IPS DF 6.9 (cell line): ENCODE data around the gene STPG2.

ENCODE experiments used
- DNase-seq: peaks from one replicate; pipeline ENCODE4 v3.0.0-alpha.2; 2013; ENCODE audit warnings: low read depth, low spot score
- H3K27ac ChIP-seq: one replicate; pipeline ENCODE4 v1.5.1; 2013; ENCODE audit warnings: low read length, control low read depth
- H3K27me3 ChIP-seq: 2 replicates; pipeline ENCODE4 v1.6.1; 2013; ENCODE audit warnings: mild to moderate bottlenecking, low read length; ENCODE audit not compliant: control insufficient read depth, insufficient read depth
- H3K36me3 ChIP-seq: 2 replicates; pipeline ENCODE4 v1.6.1; 2013; ENCODE audit warnings: low read length; ENCODE audit not compliant: control insufficient read depth, insufficient read depth
- H3K4me1 ChIP-seq: 2 replicates; pipeline ENCODE4 v1.6.1; 2013; ENCODE audit warnings: low read length; ENCODE audit not compliant: control insufficient read depth, insufficient read depth
- H3K4me3 ChIP-seq: 2 replicates; pipeline ENCODE4 v1.5.1; 2013; ENCODE audit warnings: mild to moderate bottlenecking, low read length
- H3K9me3 ChIP-seq: 2 replicates; pipeline ENCODE4 v1.6.1; 2013; ENCODE audit warnings: low read length, inconsistent platforms; ENCODE audit not compliant: control insufficient read depth, insufficient read depth
- WGBS: extraction: QIAGEN DNeasy Blood & Tissue Kit; methylation state at CpG from one replicate; pipeline ENCODE4 v1.1.7; 2013; ENCODE audit warnings: mixed read lengths, missing lambda C conversion rate; ENCODE audit not compliant: insufficient read length, insufficient coverage; 5-methylcytosine and 5-hydroxymethylcytosine counted together

STPG2 gene

DNA sequence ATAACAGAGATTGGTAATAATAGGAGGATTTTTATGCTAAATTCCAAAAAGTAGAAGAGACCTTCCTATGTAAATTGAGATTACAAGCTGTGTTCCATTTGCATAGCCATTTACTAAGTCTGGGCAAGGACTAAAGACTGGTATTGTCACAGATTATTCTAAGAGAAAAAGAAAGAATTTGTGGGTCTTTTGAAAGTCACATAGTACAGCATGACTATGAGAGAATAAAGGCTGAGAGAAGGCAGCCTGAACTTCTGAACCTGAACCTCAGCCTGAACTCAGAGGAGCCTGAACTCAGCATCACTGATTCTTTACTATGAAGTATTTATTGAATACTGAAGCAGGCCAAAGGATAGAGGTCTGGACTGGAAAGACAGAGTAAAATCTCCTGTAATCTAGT lies 297.5 kb downstream of the STPG2 start:
- DNase-seq = peak; percentile 9
- H3K9me3 ChIP-seq = no peaks in the 10 kb centered on the region

DNA sequence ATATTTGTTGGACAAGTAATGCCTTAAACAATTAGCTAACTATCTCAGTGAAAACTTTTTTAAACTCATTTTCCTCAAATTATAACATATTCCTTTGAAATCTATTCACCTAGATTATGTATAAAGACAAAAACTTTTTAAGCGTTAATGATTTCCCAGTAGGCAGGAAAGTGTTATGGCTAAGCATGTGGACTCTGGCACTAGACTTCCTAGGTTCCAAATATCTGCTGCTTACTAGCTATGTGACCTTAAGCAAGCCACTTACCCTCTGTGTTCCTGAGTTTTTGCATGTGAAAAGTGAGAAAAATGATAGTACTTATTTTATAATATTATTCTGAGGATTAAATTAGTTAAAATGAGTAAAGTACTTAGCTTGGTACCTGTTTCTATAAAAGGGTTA lies 301.8 kb downstream of the STPG2 start:
- no CpG with 5 or more reads among the region's 1 CpG for whole genome bisulfite sequencing
- Histone ChIP-seq H3K9me3 (no peaks in the 10 kb centered on the region), H3K4me1 (no peaks in the 10 kb centered on the region), H3K4me3 (no peak overlapping the region), H3K36me3 (no peaks in the 10 kb centered on the region), H3K27me3 (no peaks in the 10 kb centered on the region), H3K27ac (no peak overlapping the region)
- no peak for DNase-seq

More for the DNA sequence above, 297.5 kb downstream of the STPG2 start:
- Histone ChIP-seq H3K4me3 (no peak overlapping the region), H3K36me3 (no peaks in the 10 kb centered on the region), H3K4me1 (no peaks in the 10 kb centered on the region), H3K27ac (no peak overlapping the region), H3K27me3 (no peaks in the 10 kb centered on the region)

DNA sequence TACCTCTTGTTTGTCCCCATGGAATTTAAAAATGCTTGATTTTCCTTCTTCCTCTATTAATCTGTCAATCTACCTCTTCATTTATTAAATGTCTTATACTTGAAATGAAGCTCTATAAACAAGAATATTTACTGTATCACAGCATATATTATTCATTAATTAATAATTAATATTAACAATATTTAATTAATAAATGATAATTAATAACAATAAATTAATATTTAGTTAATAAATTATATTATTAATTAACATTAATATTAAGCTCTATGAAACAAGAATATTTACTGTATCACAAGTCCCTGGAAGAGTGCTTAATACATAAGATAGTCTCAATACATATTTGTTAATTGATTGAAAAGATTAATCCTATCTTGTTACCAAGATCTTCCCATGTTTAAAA lies 306.6 kb downstream of the STPG2 start:
- Histone ChIP-seq H3K4me1 (no peaks in the 10 kb centered on the region), H3K27ac (no peak overlapping the region)

DNA sequence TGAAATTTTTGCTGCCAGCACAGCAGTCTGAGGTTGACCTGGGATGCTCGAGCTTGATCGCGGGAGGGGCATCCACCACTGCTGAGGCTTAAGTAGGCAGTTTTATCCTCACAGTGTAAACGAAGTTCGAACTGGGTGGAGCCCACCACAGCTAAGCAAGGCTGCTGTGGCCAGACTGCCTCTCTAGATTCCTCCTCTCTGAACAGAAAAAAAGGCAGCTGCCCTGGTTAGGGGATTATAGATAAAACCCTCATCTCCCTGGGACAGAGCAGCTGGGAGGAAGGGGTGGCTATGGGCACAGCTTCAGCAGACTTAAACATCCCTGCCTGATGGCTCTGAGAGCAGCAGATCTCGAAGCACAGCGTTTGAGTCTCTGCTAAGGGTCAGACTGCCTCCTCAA lies 314.6 kb downstream of the STPG2 start:
- Histone ChIP-seq H3K4me3 (no peak overlapping the region), H3K27me3 (no peaks in the 10 kb centered on the region), H3K9me3 (no peaks in the 10 kb centered on the region), H3K4me1 (no peaks in the 10 kb centered on the region), H3K27ac (no peak overlapping the region), H3K36me3 (no peaks in the 10 kb centered on the region)
- no CpG with 5 or more reads among the region's 7 CpGs for WGBS
- DNase-seq = no peak

More for the DNA sequence above, 306.6 kb downstream of the STPG2 start:
- no peaks in the 10 kb centered on the region for H3K27me3 ChIP-seq
- no peak overlapping the region for H3K4me3 ChIP-seq
- DNase-seq = no peak
- no peaks in the 10 kb centered on the region for H3K36me3 ChIP-seq
- H3K9me3 ChIP-seq = no peaks in the 10 kb centered on the region

DNA sequence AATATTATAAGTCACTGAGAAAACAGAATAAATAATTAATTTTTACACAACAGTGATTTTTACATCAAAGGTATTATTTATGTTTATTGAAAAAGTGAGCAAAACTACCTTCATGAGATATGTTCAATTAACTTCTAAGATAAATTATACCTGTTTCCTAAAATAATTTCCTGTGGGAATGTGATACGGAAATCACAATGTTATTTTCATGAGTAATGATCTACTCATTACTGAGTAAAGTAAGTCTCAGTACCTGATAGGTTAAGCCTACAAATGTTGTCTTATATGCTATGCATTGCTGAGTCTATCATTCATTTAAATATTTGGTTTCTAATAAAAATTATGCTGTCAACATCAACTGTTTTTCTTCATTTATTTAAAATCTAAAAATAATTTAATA lies 324.0 kb downstream of the STPG2 start:
- whole genome bisulfite sequencing = no CpG with 5 or more reads among the region's 1 CpG
- no peak overlapping the region for H3K27ac ChIP-seq
- no peaks in the 10 kb centered on the region; the same call in 1 of the 2 replicates for H3K36me3 ChIP-seq
- H3K4me3 ChIP-seq = no peak overlapping the region
- no peaks in the 10 kb centered on the region for H3K27me3 ChIP-seq
- no peaks in the 10 kb centered on the region for H3K4me1 ChIP-seq
- no peak for DNase-seq
- no peaks in the 10 kb centered on the region for H3K9me3 ChIP-seq

DNA sequence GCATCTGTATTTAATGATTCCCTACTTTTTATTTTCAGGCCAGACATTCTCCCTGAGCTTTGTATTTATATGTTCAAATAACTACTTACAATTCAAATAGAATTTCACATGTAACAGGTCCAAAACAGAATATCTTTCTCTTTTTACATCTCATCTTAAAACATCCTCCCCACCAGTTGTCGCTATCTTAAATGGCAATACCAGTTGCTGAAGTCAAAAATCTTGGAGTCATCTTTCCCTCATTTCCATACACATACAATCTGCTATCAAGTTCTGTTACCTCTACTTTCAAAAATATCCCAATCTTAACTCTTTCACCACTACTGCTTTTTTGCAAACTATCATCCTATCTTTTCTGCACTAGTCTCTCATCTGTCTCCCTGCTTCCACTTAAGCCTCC lies 330.5 kb downstream of the STPG2 start:
- H3K27ac ChIP-seq = no peak overlapping the region
- DNase-seq = no peak
- no peaks in the 10 kb centered on the region for H3K9me3 ChIP-seq
- no peaks in the 10 kb centered on the region for H3K27me3 ChIP-seq
- WGBS = no CpG with 5 or more reads among the region's 1 CpG
- no peak overlapping the region for H3K4me3 ChIP-seq
- H3K4me1 ChIP-seq = no peaks in the 10 kb centered on the region
- no peaks in the 10 kb centered on the region; the same call in 1 of the 2 replicates for H3K36me3 ChIP-seq

DNA sequence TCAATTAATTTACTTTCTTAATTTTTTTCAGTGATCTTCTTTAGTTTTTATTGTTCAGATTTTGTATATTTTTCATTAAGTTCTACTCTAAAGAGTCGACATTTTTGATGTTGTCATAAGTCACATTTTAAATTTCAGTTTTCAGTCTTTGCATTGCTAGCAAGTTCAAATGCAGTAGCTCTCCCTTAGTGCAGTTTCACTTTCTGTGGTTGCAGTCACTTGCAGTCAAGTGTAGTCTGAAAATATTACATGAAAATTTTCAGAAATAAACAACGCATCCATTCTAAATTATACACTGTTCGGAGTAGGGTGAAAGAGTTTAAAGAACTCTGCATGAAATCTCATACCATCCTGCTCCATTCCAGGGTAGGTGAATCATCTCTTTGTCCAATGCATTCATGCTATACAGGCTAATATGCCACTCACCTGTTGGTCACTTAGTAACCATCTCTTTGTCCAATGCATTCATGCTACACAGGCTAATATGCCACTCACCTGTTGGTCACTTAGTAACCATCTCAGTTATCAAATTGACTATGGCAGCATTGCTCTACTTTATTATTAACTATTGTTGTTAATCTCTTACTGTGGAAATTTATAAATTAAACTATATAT lies 356.9 kb downstream of the STPG2 start:
- no CpG with 5 or more reads among the region's 3 CpGs for WGBS
- H3K4me1 ChIP-seq = no peaks in the 10 kb centered on the region

DNA sequence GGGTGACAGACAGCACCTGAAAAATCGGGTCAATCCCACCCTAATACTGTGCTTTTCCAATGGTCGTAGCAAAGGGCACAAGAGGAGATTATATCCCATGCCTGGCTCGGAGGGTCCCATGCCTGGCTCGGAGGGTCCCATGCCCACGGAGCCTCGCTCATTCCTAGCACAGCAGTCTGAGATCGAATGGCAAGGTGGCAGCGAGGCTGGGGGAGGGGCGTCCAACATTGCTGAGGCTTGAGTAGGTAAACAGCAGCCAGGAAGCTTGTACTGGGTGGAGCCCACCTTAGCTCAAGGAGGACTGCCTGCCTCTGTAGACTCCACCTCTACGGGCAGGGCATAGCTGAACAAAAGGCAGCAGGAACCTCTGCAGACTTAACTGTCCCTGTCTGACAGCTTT lies 365.1 kb downstream of the STPG2 start:
- H3K4me3 ChIP-seq = no peak overlapping the region
- H3K27me3 ChIP-seq = no peaks in the 10 kb centered on the region
- H3K4me1 ChIP-seq = no peaks in the 10 kb centered on the region
- WGBS = no CpG with 5 or more reads among the region's 10 CpGs
- no peak for DNase-seq
- no peak overlapping the region for H3K27ac ChIP-seq
- H3K9me3 ChIP-seq = no peaks in the 10 kb centered on the region
- no peaks in the 10 kb centered on the region for H3K36me3 ChIP-seq

More for the DNA sequence above, 356.9 kb downstream of the STPG2 start:
- Histone ChIP-seq H3K27me3 (no peaks in the 10 kb centered on the region), H3K9me3 (no peaks in the 10 kb centered on the region), H3K27ac (no peak overlapping the region), H3K4me3 (no peak overlapping the region), H3K36me3 (no peaks in the 10 kb centered on the region)
- DNase-seq = no peak

DNA sequence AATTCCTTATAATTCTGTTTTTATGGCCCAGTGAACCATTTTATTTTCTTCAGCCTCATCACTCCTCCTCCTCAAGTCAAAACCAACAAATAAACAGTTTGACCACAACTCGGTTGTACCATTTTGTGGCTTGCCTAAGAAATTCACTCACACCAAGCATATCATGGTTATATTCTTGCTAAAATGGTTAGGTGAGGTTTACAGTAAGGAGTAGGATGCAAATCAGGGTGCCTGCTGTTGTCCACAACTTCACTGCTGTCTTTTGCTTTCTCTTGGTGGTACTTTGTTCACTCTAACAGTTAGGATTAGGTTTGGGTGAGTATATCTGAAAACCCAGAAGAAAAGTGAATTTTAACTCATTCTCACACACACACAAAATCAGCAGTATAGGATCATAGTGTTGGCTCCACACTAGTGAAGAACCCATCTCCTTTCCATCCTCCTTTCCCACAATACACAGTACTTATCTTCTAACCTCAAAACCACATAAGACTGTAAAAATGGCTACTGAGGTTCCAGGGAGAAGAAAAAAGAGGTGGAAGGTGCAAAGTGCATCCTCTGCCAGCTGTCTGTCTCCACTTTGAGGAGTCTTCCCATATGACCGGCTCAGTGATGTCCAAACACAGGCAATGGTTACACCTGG lies 368.8 kb downstream of the STPG2 start:
- Histone ChIP-seq H3K9me3 (no peaks in the 10 kb centered on the region), H3K27me3 (no peaks in the 10 kb centered on the region), H3K4me1 (0 out of 2 replicates have a peak, but pooled peaks cover 1% of the 10 kb centered on the region), H3K36me3 (no peaks in the 10 kb centered on the region), H3K27ac (no peak overlapping the region), H3K4me3 (no peak overlapping the region)
- WGBS = no CpG with 5 or more reads among the region's 2 CpGs
- DNase-seq = no peak

DNA sequence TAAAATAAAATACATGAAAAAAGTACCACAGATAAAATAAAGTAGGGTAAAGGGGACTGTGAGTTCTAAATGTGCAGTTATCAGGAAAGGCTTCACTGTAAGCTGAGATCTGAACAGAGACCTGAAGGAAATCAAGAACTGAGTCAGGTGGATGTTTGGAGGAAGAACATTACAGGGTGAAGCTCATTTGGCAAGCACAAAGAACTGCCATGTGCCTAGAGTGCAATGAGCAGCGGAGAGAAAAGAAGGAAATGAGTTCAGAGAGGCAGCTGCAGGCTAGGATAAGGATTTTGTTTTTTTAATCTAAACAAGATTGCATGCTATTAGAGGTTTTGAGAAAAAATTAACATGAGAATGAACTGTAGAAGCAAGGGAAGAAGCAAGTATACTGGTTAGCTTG lies 373.1 kb downstream of the STPG2 start:
- Histone ChIP-seq H3K4me1 (0 out of 2 replicates have a peak, but pooled peaks cover 1% of the 10 kb centered on the region), H3K4me3 (no peak overlapping the region), H3K36me3 (no peaks in the 10 kb centered on the region), H3K9me3 (no peaks in the 10 kb centered on the region), H3K27me3 (no peaks in the 10 kb centered on the region), H3K27ac (no peak overlapping the region)
- no CpG with 5 or more reads among the region's 1 CpG for WGBS
- DNase-seq = no peak

DNA sequence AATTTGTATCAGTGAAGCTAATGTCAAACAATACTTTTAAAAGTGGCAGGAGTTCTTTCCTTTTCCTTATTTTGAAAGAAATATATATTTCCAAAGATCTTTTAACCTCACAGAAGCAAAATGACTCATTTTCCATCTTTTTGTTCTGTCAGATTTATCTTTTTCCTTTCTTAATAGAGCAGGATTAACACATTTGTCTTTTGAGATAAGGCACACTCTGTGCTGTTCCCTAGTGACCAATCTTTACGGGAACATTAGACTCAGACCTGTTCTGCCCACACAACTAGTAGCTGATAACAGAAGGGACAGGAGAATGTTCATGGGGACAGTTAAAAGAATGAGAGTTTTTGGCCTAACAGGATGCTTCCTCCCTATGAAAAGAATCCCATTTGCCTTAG lies 381.2 kb downstream of the STPG2 start:
- H3K4me3 ChIP-seq = no peak overlapping the region
- H3K27me3 ChIP-seq = no peaks in the 10 kb centered on the region
- no CpG with 5 or more reads among the region's 1 CpG for WGBS
- DNase-seq = no peak
- H3K9me3 ChIP-seq = no peaks in the 10 kb centered on the region
- no peaks in the 10 kb centered on the region for H3K36me3 ChIP-seq
- no peak overlapping the region for H3K27ac ChIP-seq
- no peaks in the 10 kb centered on the region for H3K4me1 ChIP-seq
